ENCODE results near the gene PRDX5. TPM values are rescaled to one million over a fixed set of nuclear protein-coding genes. Genes with fewer than 3 reads are reported as not detected.

Gene PRDX5
- total RNA-seq, 6 donors from 2014 or later, result 146 to 493 (median 309) TPM

DNA sequence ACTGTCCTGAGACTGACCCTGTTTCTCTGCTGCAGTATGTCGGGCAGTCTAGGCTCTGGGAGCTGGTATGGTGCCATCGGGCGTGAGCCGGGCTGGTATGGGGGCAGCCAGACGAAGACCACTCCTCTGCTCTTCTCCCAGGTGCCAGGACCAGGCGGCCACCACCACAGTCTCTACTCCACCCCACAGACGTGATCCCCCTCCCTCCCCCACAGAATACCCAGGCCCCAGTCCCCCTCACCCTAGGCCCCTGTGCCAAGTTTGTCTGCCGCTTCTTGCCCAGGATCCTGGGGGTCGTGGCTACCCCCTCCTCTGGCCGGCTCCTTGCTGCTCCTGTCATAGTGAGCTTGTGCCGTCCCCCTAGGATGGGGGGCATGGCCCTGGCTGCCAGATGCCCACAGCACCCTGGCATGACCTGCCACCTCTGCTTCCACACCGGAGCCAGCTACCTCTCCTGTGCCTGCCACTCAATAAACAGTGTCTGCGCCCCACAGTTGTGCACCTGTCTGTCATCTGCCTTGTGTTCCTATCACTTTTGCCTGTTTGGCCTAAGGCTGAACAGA is 28.8 kb upstream of the PRDX5 start:
- no peak for DNase-seq
- no peak for TF ChIP-seq POLR2AphosphoS5 (IDR thresholded peaks at IDR 0.05)
- TF ChIP-seq EP300 (IDR thresholded peaks at IDR 0.05), result no peak
- no peak for TF ChIP-seq POLR2A (IDR thresholded peaks at IDR 0.05)
- TF ChIP-seq, protein P1, sequence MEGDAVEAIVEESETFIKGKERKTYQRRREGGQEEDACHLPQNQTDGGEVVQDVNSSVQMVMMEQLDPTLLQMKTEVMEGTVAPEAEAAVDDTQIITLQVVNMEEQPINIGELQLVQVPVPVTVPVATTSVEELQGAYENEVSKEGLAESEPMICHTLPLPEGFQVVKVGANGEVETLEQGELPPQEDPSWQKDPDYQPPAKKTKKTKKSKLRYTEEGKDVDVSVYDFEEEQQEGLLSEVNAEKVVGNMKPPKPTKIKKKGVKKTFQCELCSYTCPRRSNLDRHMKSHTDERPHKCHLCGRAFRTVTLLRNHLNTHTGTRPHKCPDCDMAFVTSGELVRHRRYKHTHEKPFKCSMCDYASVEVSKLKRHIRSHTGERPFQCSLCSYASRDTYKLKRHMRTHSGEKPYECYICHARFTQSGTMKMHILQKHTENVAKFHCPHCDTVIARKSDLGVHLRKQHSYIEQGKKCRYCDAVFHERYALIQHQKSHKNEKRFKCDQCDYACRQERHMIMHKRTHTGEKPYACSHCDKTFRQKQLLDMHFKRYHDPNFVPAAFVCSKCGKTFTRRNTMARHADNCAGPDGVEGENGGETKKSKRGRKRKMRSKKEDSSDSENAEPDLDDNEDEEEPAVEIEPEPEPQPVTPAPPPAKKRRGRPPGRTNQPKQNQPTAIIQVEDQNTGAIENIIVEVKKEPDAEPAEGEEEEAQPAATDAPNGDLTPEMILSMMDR (IDR thresholded peaks at IDR 0.05), result no peak
- WGBS, 2 donors, result 93 to 100% methylated on average over 1 to 13 of the region's 13 CpGs

DNA sequence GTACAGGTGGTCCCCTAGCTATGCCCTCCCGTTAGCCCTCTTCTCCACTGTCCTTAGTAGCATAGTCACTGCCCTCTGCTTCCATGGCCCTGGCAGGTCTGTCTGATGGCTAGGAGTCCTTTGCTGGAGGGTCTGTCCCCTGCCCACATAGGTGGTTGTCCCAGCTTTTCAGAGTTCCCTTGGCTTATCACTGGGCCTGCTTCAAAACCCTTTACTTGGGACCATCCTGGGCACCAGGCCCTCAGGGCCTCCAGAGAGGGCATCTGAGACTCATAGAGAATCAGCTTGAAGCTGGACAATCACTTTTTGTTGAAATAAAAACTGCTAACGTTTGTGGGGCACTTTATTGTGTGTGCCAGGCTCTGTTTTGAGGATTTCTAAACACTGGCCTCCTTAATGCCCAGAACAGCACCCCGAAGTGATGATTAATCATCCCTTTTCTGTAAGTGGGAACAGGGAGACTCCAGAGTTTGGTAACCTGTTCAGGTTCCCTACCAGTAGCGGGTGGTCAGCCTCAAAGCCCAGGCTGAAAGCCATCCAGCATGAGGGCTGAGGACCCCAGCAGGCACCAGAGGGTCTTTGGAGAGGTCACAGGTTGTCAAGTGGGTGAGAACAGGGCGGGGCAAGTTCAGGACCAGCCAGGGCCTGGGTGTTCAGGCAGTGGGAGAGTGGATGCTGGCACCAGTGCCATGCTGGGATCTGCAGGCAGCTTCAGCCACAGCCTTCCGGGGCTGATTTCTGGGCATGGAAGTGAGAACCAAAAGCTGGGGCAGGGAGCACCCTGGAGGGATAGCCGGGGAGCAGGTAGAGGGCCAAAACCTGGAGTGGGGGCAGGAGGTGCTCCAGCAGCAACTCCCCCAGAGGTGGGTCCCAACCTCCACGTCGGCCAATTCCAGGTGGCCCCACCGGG is 27.3 kb upstream of the PRDX5 start:
- no peak for ATAC-seq (ENCODE audit: low FRiP score in 2 of 2)
- H3K27ac ChIP-seq, result no peak overlapping the region
- H3K27me3 ChIP-seq, result peaks cover 0 to 38% (median 23%) of the 10 kb centered on the region in 4 donors
- H3K4me1 ChIP-seq, result peaks cover 23 to 35% (median 27%) of the 10 kb centered on the region in 4 donors
- TF ChIP-seq POLR2A (IDR thresholded peaks at IDR 0.05) (no peak), POLR2AphosphoS5 (IDR thresholded peaks at IDR 0.05) (no peak), EP300 (IDR thresholded peaks at IDR 0.05) (no peak)
- TF ChIP-seq, protein P1 (IDR thresholded peaks at IDR 0.05), result no peak
- H3K9me3 ChIP-seq, result no peaks in the 10 kb centered on the region
- no peak overlapping the region for H3K4me3 ChIP-seq
- no peaks in the 10 kb centered on the region for H3K36me3 ChIP-seq
- WGBS, 2 donors, result 47 to 62% methylated on average over 7 to 8 of the region's 10 CpGs
- DNase-seq, result no peak

More for the DNA sequence above, 28.8 kb upstream of the PRDX5 start:
- Histone ChIP-seq H3K4me1 (peaks cover 24 to 38% (median 28%) of the 10 kb centered on the region in 4 donors), H3K36me3 (no peaks in the 10 kb centered on the region), H3K27me3 (peaks cover 0 to 32% (median 22%) of the 10 kb centered on the region in 4 donors), H3K27ac (no peak overlapping the region), H3K4me3 (no peak overlapping the region), H3K9me3 (no peaks in the 10 kb centered on the region)
- ATAC-seq (ENCODE audit: low FRiP score in 2 of 2), result no peak

- ATAC-seq (ENCODE audit: low FRiP score in 2 of 2) (no peak), DNase-seq (peak in 1 of 2 donors; percentile 81)
- 7 to 17% methylated on average over 5 to 15 of the region's 45 CpGs for WGBS, 2 donors
- peak within 1 kb of the TSS; percentile 4 to 46 (median 34) for H3K4me3 ChIP-seq
- H3K9me3 ChIP-seq, result no peaks in the 10 kb centered on the region
- peaks cover 0 to 38% (median 24%) of the 10 kb centered on the region in 4 donors for H3K27me3 ChIP-seq
- H3K27ac ChIP-seq, result no peak within 1 kb of the TSS
- TF ChIP-seq POLR2A (IDR thresholded peaks at IDR 0.05), result no peak
- H3K36me3 ChIP-seq, result no peaks in the 10 kb centered on the region
- peaks cover 17 to 29% (median 21%) of the 10 kb centered on the region in 4 donors for H3K4me1 ChIP-seq
These were observed 26.6 kb upstream of the PRDX5 start, which contains the start of gene KCNK4 for GRCh38 chr11:64291262-64291751. Gene KCNK4 (plus strand): TSS chr11:64291302. CDS start chr11:64293019, 1,717 bp downstream.

GRCh38 chr11:64291752-64292459 is 26.0 kb upstream of the PRDX5 start:
- Histone ChIP-seq H3K4me1 (peaks cover 14 to 23% (median 18%) of the 10 kb centered on the region in 4 donors), H3K27me3 (peaks cover 0 to 42% (median 26%) of the 10 kb centered on the region in 4 donors), H3K4me3 (peak overlapping the region; percentile 4 to 46 (median 34)), H3K27ac (no peak overlapping the region), H3K36me3 (no peaks in the 10 kb centered on the region), H3K9me3 (no peaks in the 10 kb centered on the region)
- peak in 1 of 2 donors; percentile 86 for DNase-seq
- WGBS, 2 donors, result 0% methylated on average over 2 of the region's 96 CpGs; no CpG with 5 or more reads in 1 of the 2 donors
- ATAC-seq (ENCODE audit: low FRiP score in 2 of 2), result peak in 1 of 2 donors; percentile 29
- TF ChIP-seq, protein P1 (IDR thresholded peaks at IDR 0.05), result no peak
- no peak for TF ChIP-seq POLR2A (IDR thresholded peaks at IDR 0.05)

Data from upper lobe of left lung (tissue), 6 donors.